ENCODE measurements around the gene EXOSC6.

The EXOSC6 gene

DNA sequence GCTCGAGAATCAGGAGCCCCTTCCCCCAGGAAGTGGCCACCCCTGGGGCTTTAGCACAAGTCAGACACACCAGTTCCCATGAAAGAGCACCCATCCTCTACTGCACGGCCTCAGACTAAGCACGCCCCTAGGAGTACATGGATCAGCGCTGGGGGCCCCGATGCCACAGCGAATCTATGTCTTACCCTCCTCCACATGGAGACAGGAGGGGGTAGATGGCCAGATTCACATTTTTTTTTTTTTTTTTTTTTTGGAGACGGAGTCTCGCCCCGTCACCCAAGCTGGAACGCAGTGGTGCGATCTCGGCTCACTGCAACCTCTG, 3.2 kb upstream of the EXOSC6 start:
- H2AFZ ChIP-seq (ENCODE audit: insufficient read depth, low read length, poor library complexity) = no peak overlapping the region
- peaks cover 7% of the 10 kb centered on the region for H3K79me1 ChIP-seq (ENCODE audit: low read length)
- no peak overlapping the region for H3K14ac ChIP-seq (ENCODE audit: low read length)
- H3K9me3 ChIP-seq (ENCODE audit: insufficient read depth, low read depth, low read length) = peaks cover 2% of the 10 kb centered on the region
- no peak overlapping the region for H2BK5ac ChIP-seq (ENCODE audit: low read depth, low read length, poor library complexity)
- no peak overlapping the region for H2AK5ac ChIP-seq (ENCODE audit: low read length)
- H3K4me1 ChIP-seq (ENCODE audit: control insufficient read depth in 1 of 2, insufficient read depth in 2 of 2, low read length in 2 of 2) = peaks cover 2% of the 10 kb centered on the region in 2 experiments
- H4K12ac ChIP-seq (ENCODE audit: low read depth, low read length) = no peak overlapping the region
- no peak overlapping the region for H3K27ac ChIP-seq (ENCODE audit: low read depth, low read length)
- no peak overlapping the region for H3K9ac ChIP-seq (ENCODE audit: low read length)
- H4K8ac ChIP-seq (ENCODE audit: low read depth, low read length) = no peak overlapping the region
- WGBS (ENCODE audit: extremely low coverage, insufficient coverage, insufficient read length) = no CpG with 5 or more reads among the region's 12 CpGs
- no peak overlapping the region for H3K4me2 ChIP-seq (ENCODE audit: low read length)
- no peak for DNase-seq
- H3K27me3 ChIP-seq (ENCODE audit: insufficient read depth, low read length) = no peaks in the 10 kb centered on the region
- peaks cover 8% of the 10 kb centered on the region for H3K79me2 ChIP-seq (ENCODE audit: control insufficient read depth, insufficient read depth, low read length, poor library complexity)
- no peak overlapping the region for H3K4me3 ChIP-seq (ENCODE audit: low read depth, low read length)
- no peak overlapping the region for H3K23ac ChIP-seq (ENCODE audit: low read length)
- no peak overlapping the region for H2BK120ac ChIP-seq (ENCODE audit: insufficient read depth, low read length, poor library complexity)
- no peak overlapping the region for H3K4ac ChIP-seq (ENCODE audit: low read depth, low read length)
- H2BK12ac ChIP-seq (ENCODE audit: low read length) = no peak overlapping the region
- H3K18ac ChIP-seq (ENCODE audit: low read length) = no peak overlapping the region
- no peak overlapping the region for H4K91ac ChIP-seq (ENCODE audit: low read depth, low read length)
- H3K36me3 ChIP-seq (ENCODE audit: control insufficient read depth in 1 of 2, insufficient read depth in 2 of 2, low read length in 2 of 2) = peaks cover 67 to 68% of the 10 kb centered on the region in 2 experiments

DNA sequence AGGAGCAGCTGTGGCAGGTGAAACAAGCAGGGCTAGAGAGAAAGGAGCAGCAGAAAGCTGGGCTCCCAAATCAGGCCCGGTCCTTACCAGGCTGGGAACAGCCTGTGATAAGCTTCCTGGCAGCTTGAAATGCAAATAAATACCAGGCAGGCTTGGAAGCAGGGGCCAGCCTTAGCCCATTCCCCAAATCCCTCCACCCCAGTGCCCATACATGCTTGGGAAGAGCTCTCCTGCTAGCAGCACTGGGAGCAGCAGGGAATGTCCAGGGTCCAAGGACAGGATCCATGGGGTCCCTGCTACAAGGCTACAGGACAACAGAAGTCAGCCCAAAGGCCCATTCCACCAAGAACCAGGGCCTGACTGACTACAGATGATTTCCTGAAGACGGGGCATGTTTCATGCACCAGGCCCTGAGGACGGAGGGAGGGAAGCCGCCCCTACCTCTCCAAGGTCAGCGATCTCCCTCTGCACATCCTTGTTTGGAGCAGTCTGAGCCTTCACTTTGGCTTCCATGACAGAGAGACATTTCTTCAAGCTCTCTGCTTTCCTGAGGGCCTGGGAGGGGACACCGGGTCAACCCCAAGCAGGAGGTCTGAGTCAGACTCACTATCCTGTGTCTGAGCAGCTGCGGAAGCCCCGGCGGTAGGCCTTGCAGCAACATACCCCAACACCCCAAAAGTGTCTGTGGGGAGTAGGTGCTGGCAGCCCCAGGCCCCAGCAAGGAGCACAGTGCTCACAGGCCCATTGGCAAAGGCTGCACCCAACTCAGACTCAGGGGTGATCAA, 2.6 kb upstream of the EXOSC6 start:
- no peak overlapping the region for H4K91ac ChIP-seq (ENCODE audit: low read depth, low read length)
- no peak overlapping the region for H3K18ac ChIP-seq (ENCODE audit: low read length)
- H3K4me1 ChIP-seq (ENCODE audit: control insufficient read depth in 1 of 2, insufficient read depth in 2 of 2, low read length in 2 of 2) = peaks cover 2% of the 10 kb centered on the region in 2 experiments
- no peak overlapping the region for H2AK5ac ChIP-seq (ENCODE audit: low read length)
- no peak for DNase-seq
- no peak overlapping the region for H2BK5ac ChIP-seq (ENCODE audit: low read depth, low read length, poor library complexity)
- no peak overlapping the region for H3K4me3 ChIP-seq (ENCODE audit: low read depth, low read length)
- peaks cover 7% of the 10 kb centered on the region for H3K79me1 ChIP-seq (ENCODE audit: low read length)
- no peak overlapping the region for H3K4ac ChIP-seq (ENCODE audit: low read depth, low read length)
- no peak overlapping the region for H4K8ac ChIP-seq (ENCODE audit: low read depth, low read length)
- H3K14ac ChIP-seq (ENCODE audit: low read length) = no peak overlapping the region
- H2AFZ ChIP-seq (ENCODE audit: insufficient read depth, low read length, poor library complexity) = no peak overlapping the region
- no CpG with 5 or more reads among the region's 9 CpGs for WGBS (ENCODE audit: extremely low coverage, insufficient coverage, insufficient read length)
- no peak overlapping the region for H3K23ac ChIP-seq (ENCODE audit: low read length)
- H3K27me3 ChIP-seq (ENCODE audit: insufficient read depth, low read length) = no peaks in the 10 kb centered on the region
- peaks cover 65 to 66% of the 10 kb centered on the region in 2 experiments for H3K36me3 ChIP-seq (ENCODE audit: control insufficient read depth in 1 of 2, insufficient read depth in 2 of 2, low read length in 2 of 2)
- no peak overlapping the region for H3K9ac ChIP-seq (ENCODE audit: low read length)
- H3K79me2 ChIP-seq (ENCODE audit: control insufficient read depth, insufficient read depth, low read length, poor library complexity) = peaks cover 8% of the 10 kb centered on the region
- no peak overlapping the region for H4K12ac ChIP-seq (ENCODE audit: low read depth, low read length)
- no peak overlapping the region for H2BK12ac ChIP-seq (ENCODE audit: low read length)
- H3K27ac ChIP-seq (ENCODE audit: low read depth, low read length) = no peak overlapping the region
- peaks cover 2% of the 10 kb centered on the region for H3K9me3 ChIP-seq (ENCODE audit: insufficient read depth, low read depth, low read length)
- no peak overlapping the region for H3K4me2 ChIP-seq (ENCODE audit: low read length)
- H2BK120ac ChIP-seq (ENCODE audit: insufficient read depth, low read length, poor library complexity) = no peak overlapping the region

DNA sequence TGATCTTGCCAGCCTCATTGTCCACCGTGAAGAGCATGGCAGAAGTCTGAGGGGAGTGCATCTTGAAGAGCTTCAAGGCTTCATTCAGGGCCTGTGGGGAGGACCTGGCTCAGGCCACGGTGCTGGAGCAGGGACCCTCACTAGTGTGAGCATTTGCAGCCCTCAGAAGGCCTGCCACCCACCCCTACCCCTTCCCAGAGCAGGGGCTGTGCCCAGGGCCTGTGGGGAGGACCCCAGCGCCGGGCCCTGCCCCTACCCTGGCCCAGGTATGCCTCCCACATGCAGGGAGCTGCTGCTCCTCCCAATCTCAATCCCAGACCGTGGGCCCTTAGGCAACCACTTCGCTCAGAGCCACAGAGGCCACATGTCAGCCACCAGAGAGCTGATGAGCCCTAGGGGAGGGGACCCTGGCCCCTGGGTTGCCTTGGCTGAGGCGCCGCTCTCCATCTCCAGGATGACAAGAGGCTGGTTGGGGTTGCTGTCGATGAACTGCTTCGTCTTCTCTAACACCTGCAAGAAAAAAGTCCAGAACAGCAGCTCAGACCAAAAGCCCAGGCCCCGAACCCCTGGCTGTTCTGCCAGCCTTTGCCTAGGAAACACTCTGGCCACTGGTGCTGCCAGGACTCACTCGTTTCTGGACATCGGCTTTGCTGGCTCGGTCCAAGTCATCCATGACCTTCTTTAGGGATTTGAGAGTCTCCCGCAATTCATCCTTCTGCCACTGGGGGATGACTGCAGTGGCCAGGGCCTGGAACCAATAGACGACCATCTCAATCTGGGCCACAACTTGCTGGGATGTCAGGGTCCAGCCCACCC, 1.8 kb upstream of the EXOSC6 start:
- Histone ChIP-seq H4K91ac (ENCODE audit: low read depth, low read length) (no peak overlapping the region), H3K23ac (ENCODE audit: low read length) (no peak overlapping the region), H4K12ac (ENCODE audit: low read depth, low read length) (no peak overlapping the region), H3K4me1 (ENCODE audit: control insufficient read depth in 1 of 2, insufficient read depth in 2 of 2, low read length in 2 of 2) (peaks cover 2% of the 10 kb centered on the region in 2 experiments), H3K9ac (ENCODE audit: low read length) (no peak overlapping the region), H3K18ac (ENCODE audit: low read length) (no peak overlapping the region), H3K9me3 (ENCODE audit: insufficient read depth, low read depth, low read length) (peaks cover 2% of the 10 kb centered on the region), H3K27ac (ENCODE audit: low read depth, low read length) (no peak overlapping the region), H2BK120ac (ENCODE audit: insufficient read depth, low read length, poor library complexity) (no peak overlapping the region), H3K36me3 (ENCODE audit: control insufficient read depth in 1 of 2, insufficient read depth in 2 of 2, low read length in 2 of 2) (peaks cover 57 to 59% of the 10 kb centered on the region in 2 experiments), H2BK5ac (ENCODE audit: low read depth, low read length, poor library complexity) (no peak overlapping the region), H3K4ac (ENCODE audit: low read depth, low read length) (no peak overlapping the region), H3K14ac (ENCODE audit: low read length) (no peak overlapping the region), H2AFZ (ENCODE audit: insufficient read depth, low read length, poor library complexity) (no peak overlapping the region), H3K79me2 (ENCODE audit: control insufficient read depth, insufficient read depth, low read length, poor library complexity) (peaks cover 8% of the 10 kb centered on the region), H3K79me1 (ENCODE audit: low read length) (peaks cover 7% of the 10 kb centered on the region), H3K27me3 (ENCODE audit: insufficient read depth, low read length) (no peaks in the 10 kb centered on the region), H3K4me2 (ENCODE audit: low read length) (no peak overlapping the region), H4K8ac (ENCODE audit: low read depth, low read length) (no peak overlapping the region), H2AK5ac (ENCODE audit: low read length) (no peak overlapping the region), H3K4me3 (ENCODE audit: low read depth, low read length) (no peak overlapping the region), H2BK12ac (ENCODE audit: low read length) (no peak overlapping the region)
- no CpG with 5 or more reads among the region's 16 CpGs for whole genome bisulfite sequencing (ENCODE audit: extremely low coverage, insufficient coverage, insufficient read length)
- DNase-seq = peak in 1 of 2 donors; percentile 55

- no peak overlapping the region for H2BK5ac ChIP-seq (ENCODE audit: low read depth, low read length, poor library complexity)
- no peak overlapping the region for H4K8ac ChIP-seq (ENCODE audit: low read depth, low read length)
- H3K9ac ChIP-seq (ENCODE audit: low read length) = no peak overlapping the region
- no peak overlapping the region for H3K4me2 ChIP-seq (ENCODE audit: low read length)
- no peak overlapping the region for H2BK120ac ChIP-seq (ENCODE audit: insufficient read depth, low read length, poor library complexity)
- H3K4me1 ChIP-seq (ENCODE audit: control insufficient read depth in 1 of 2, insufficient read depth in 2 of 2, low read length in 2 of 2) = peaks cover 2% of the 10 kb centered on the region in 2 experiments
- no peak overlapping the region for H4K12ac ChIP-seq (ENCODE audit: low read depth, low read length)
- no peaks in the 10 kb centered on the region for H3K27me3 ChIP-seq (ENCODE audit: insufficient read depth, low read length)
- no peak overlapping the region for H2AFZ ChIP-seq (ENCODE audit: insufficient read depth, low read length, poor library complexity)
- H3K23ac ChIP-seq (ENCODE audit: low read length) = no peak overlapping the region
- no peak overlapping the region for H2AK5ac ChIP-seq (ENCODE audit: low read length)
- no peak overlapping the region for H3K14ac ChIP-seq (ENCODE audit: low read length)
- H2BK12ac ChIP-seq (ENCODE audit: low read length) = no peak overlapping the region
- H3K4ac ChIP-seq (ENCODE audit: low read depth, low read length) = no peak overlapping the region
- peaks cover 2% of the 10 kb centered on the region for H3K9me3 ChIP-seq (ENCODE audit: insufficient read depth, low read depth, low read length)
- peaks cover 8% of the 10 kb centered on the region for H3K79me2 ChIP-seq (ENCODE audit: control insufficient read depth, insufficient read depth, low read length, poor library complexity)
- DNase-seq = peak in 1 of 2 donors; percentile 7
- no peak overlapping the region for H4K91ac ChIP-seq (ENCODE audit: low read depth, low read length)
- peaks cover 48 to 51% of the 10 kb centered on the region in 2 experiments for H3K36me3 ChIP-seq (ENCODE audit: control insufficient read depth in 1 of 2, insufficient read depth in 2 of 2, low read length in 2 of 2)
- no peak overlapping the region for H3K4me3 ChIP-seq (ENCODE audit: low read depth, low read length)
- no CpG with 5 or more reads among the region's 21 CpGs for WGBS (ENCODE audit: extremely low coverage, insufficient coverage, insufficient read length)
- H3K18ac ChIP-seq (ENCODE audit: low read length) = no peak overlapping the region
- no peak overlapping the region for H3K27ac ChIP-seq (ENCODE audit: low read depth, low read length)
- H3K79me1 ChIP-seq (ENCODE audit: low read length) = peaks cover 7% of the 10 kb centered on the region
Measured at GRCh38 chr16:70252355-70252988, 732 bp upstream of the EXOSC6 start.

All from trophoblast cell (in vitro differentiated cells and primary cell).